ENCODE results near the gene KIT.

- no peak for TF ChIP-seq CTCF (IDR thresholded peaks at IDR 0.05)
- TF ChIP-seq POLR2AphosphoS5 (IDR thresholded peaks at IDR 0.05; ENCODE audit: insufficient read depth in 1 of 2, low read depth in 1 of 2) = no peak
Measured at GRCh38 chr4:54729256-54729655, 71.5 kb downstream of the KIT start.

Data from vagina (tissue), 2 donors.